ENCODE measurements around the gene MED15. TPM values are rescaled to one million over a fixed set of nuclear protein-coding genes. Genes with fewer than 3 reads are reported as not detected.

The MED15 gene
- total and polyA plus RNA-seq, 2 of the 8 experiments (the other 6 are each of a cell fraction or from before 2014, with no cell fraction given): 28.3 to 57.1 TPM

- TF ChIP-seq RAD21 (IDR thresholded peaks at IDR 0.05 in 1 of 2, conservative IDR thresholded peaks at IDR 0.05 in 1 of 2; ENCODE audit: low read depth in 2 of 2, low read length in 2 of 2) (no peak), CHD1 (IDR thresholded peaks at IDR 0.05; ENCODE audit: low read depth, low read length) (no peak), SIRT6 (IDR thresholded peaks at IDR 0.05; ENCODE audit: low read length) (no peak), SP4 (IDR thresholded peaks at IDR 0.05; ENCODE audit: low read length) (no peak), NANOG (IDR thresholded peaks at IDR 0.05; ENCODE audit: insufficient read depth, low read depth, low read length, poor library complexity, severe bottlenecking) (no peak), POLR2AphosphoS5 (IDR thresholded peaks at IDR 0.05; ENCODE audit: low read depth, low read length) (no peak), SP2 (IDR thresholded peaks at IDR 0.05; ENCODE audit: low read length) (no peak), JUN (IDR thresholded peaks at IDR 0.05; ENCODE audit: low read depth, low read length) (no peak)
Observed at GRCh38 chr22:20584029-20584871, 76.8 kb downstream of the MED15 start (continued).

Data from H1 (cell line).